SK-N-SH (cell line): ENCODE results near the gene PLSCR3. TPM values are rescaled to one million over a fixed set of nuclear protein-coding genes. Genes with fewer than 3 reads are reported as not detected.

Experiments
- CTCF ChIA-PET: fragments of 300-600, 350-600 bp; formaldehyde crosslinking; extraction: SDS; loops from one replicate; lab custom pipeline; 2021; lab: Yijun Ruan, JAX
- POLR2A ChIA-PET: fragments of 350-600 bp; sonication (Branson Sonifier 250); formaldehyde crosslinking; extraction: SDS; loops from one replicate; lab custom pipeline; 2020; ENCODE audit warnings: antibody characterized with exemption, inconsistent platforms; lab: Yijun Ruan, JAX
- DNase-seq: peaks from one replicate; pipeline ENCODE4 v3.0.0; 2012
- H2AFZ ChIP-seq: fragments of 200-600 bp; sonication (generic); 2 replicates; pipeline ENCODE4 v1.8.1; 2016; ENCODE audit warnings: antibody characterized with exemption, mild to moderate bottlenecking, low read depth
- H3F3A ChIP-seq: fragments of 200-600 bp; sonication (generic); replicated peaks from 2 replicates; pipeline ENCODE3; 2016; ENCODE audit warnings: antibody characterized with exemption, mild to moderate bottlenecking; ENCODE audit not compliant: insufficient read depth
- H3K27ac ChIP-seq, 2 experiments: fragments of 200-500 bp in 1 of 2; fragments of 200-600 bp in 1 of 2; sonication (Bioruptor generic) in 1 of 2; sonication (generic), shearing (Covaris generic) in 1 of 2; 2 replicates each; pipeline versions ENCODE4 v1.5.1 to v1.6.1; 2014 to 2016; ENCODE audit warnings: low read depth in 2 of 2, inconsistent platforms in 1 of 2, low read length in 1 of 2, mild to moderate bottlenecking in 1 of 2, mixed read lengths in 1 of 2
- H3K27me3 ChIP-seq: fragments of 200-600 bp; sonication (generic), shearing (Covaris generic); 2 replicates; pipeline ENCODE4 v1.6.1; 2016; ENCODE audit warnings: mixed run types; ENCODE audit not compliant: insufficient read depth
- H3K36me3 ChIP-seq, 2 experiments: fragments of 200-500 bp in 1 of 2; fragments of 200-600 bp in 1 of 2; sonication (Bioruptor generic) in 1 of 2; sonication (generic) in 1 of 2; replicated peaks in 1 of 2; 2 replicates each; pipeline versions ENCODE3 to v1.5.1; 2014 to 2016; ENCODE audit warnings: low read length in 1 of 2, mild to moderate bottlenecking in 1 of 2; ENCODE audit not compliant: insufficient read depth in 2 of 2, control insufficient read depth in 1 of 2
- H3K4me1 ChIP-seq, 2 experiments: fragments of 200-500 bp in 1 of 2; fragments of 200-600 bp in 1 of 2; sonication (Bioruptor generic) in 1 of 2; sonication (generic), shearing (Covaris generic) in 1 of 2; 2 replicates each; pipeline versions ENCODE4 v1.5.1 to v1.6.1; 2014 to 2016; ENCODE audit warnings: low read depth in 1 of 2, low read length in 1 of 2, mixed run types in 1 of 2; ENCODE audit not compliant: insufficient read depth in 2 of 2, control insufficient read depth in 1 of 2
- H3K4me2 ChIP-seq: fragments of 200-600 bp; sonication (generic), shearing (Covaris generic); 2 replicates; pipeline ENCODE4 v1.6.1; 2017; ENCODE audit warnings: mixed run types
- H3K4me3 ChIP-seq, 2 experiments: fragments of 200-500 bp in 1 of 2; fragments of 200-600 bp in 1 of 2; sonication (Bioruptor generic) in 1 of 2; sonication (generic), shearing (Covaris generic) in 1 of 2; 2 replicates each; pipeline versions ENCODE4 v1.5.1 to v1.8.1; 2014 to 2016; ENCODE audit warnings: low read depth in 2 of 2, inconsistent platforms in 1 of 2, low read length in 1 of 2, mild to moderate bottlenecking in 1 of 2, mixed read lengths in 1 of 2, moderate library complexity in 1 of 2
- H3K79me2 ChIP-seq: fragments of 200-600 bp; sonication (generic); 2 replicates; pipeline ENCODE4 v1.8.1; 2017; ENCODE audit warnings: mild to moderate bottlenecking; ENCODE audit not compliant: insufficient read depth
- H3K9ac ChIP-seq: fragments of 200-600 bp; sonication (generic); 2 replicates; pipeline ENCODE4 v1.6.1; 2017; ENCODE audit warnings: mixed run types
- H3K9me2 ChIP-seq: fragments of 200-600 bp; sonication (generic); 2 replicates; pipeline ENCODE4 v1.6.1; 2017; ENCODE audit warnings: mixed run types
- H3K9me3 ChIP-seq: fragments of 200-600 bp; sonication (generic); 2 replicates; pipeline ENCODE4 v1.6.1; 2017; ENCODE audit warnings: mixed run types, mild to moderate bottlenecking, moderate library complexity
- H4K20me1 ChIP-seq: fragments of 200-600 bp; sonication (generic); 2 replicates; pipeline ENCODE4 v1.6.1; 2017; ENCODE audit warnings: mild to moderate bottlenecking, mixed run types; ENCODE audit not compliant: insufficient read depth
- CHD2 ChIP-seq: fragments of 150-350 bp; IDR thresholded peaks from 2 replicates; pipeline ENCODE4 v1.6.1; 2018; ENCODE audit warnings: low read length; ENCODE audit not compliant: partially characterized antibody
- EP300 ChIP-seq, 2 experiments: IDR thresholded peaks; 2 replicates each; pipeline versions ENCODE4 v1.4.0 to v1.6.1; 2012; ENCODE audit warnings: borderline replicate concordance in 1 of 2, low read depth in 1 of 2, low read length in 1 of 2
- EZH2phosphoT487 ChIP-seq: fragments of 200-600 bp; sonication (generic); IDR thresholded peaks from 2 replicates; pipeline ENCODE4 v1.6.1; 2017; ENCODE audit warnings: low read depth, mixed run types, mild to moderate bottlenecking, antibody characterized with exemption, moderate library complexity, borderline replicate concordance
- GABPA ChIP-seq: IDR thresholded peaks from 2 replicates; pipeline ENCODE4 v1.4.0; 2012; ENCODE audit warnings: low read depth, mild to moderate bottlenecking
- GATA2 ChIP-seq: sonication (generic); formaldehyde crosslinking; IDR thresholded peaks from 2 replicates; pipeline ENCODE4 v1.5.0; 2020; ENCODE audit warnings: mild to moderate bottlenecking, missing genetic modification reagents
- MEF2A ChIP-seq: IDR thresholded peaks from 2 replicates; pipeline ENCODE4 v1.4.0; 2012; ENCODE audit warnings: low read depth, borderline replicate concordance
- MXI1 ChIP-seq: IDR thresholded peaks from 2 replicates; pipeline ENCODE4 v1.6.1; 2012; ENCODE audit warnings: mild to moderate bottlenecking, low read depth, low read length, improper control_type of control experiment
- NFIC ChIP-seq: IDR thresholded peaks from 2 replicates; pipeline ENCODE4 v1.4.0; 2012; ENCODE audit warnings: borderline replicate concordance
- POLR2AphosphoS5 ChIP-seq: IDR thresholded peaks from 2 replicates; pipeline ENCODE4 v1.6.1; 2012; ENCODE audit warnings: low read depth, low read length
- RXRA ChIP-seq: IDR thresholded peaks from 2 replicates; pipeline ENCODE4 v1.4.0; 2012; ENCODE audit warnings: low read depth, mild to moderate bottlenecking, borderline replicate concordance
- SIN3A ChIP-seq: IDR thresholded peaks from 2 replicates; pipeline ENCODE4 v1.6.1; 2012; ENCODE audit warnings: low read depth, mild to moderate bottlenecking, low read length, moderate library complexity, borderline replicate concordance
- SMC3 ChIP-seq: IDR thresholded peaks from 2 replicates; pipeline ENCODE4 v1.6.1; 2012; ENCODE audit warnings: low read depth, low read length, improper control_type of control experiment
- TEAD4 ChIP-seq: IDR thresholded peaks from 2 replicates; pipeline ENCODE4 v1.4.0; 2012; ENCODE audit warnings: mild to moderate bottlenecking, borderline replicate concordance; ENCODE audit not compliant: insufficient read depth
- YY1 ChIP-seq: IDR thresholded peaks from 2 replicates; pipeline ENCODE4 v1.4.0; 2012; ENCODE audit warnings: low read depth, mild to moderate bottlenecking
- WGBS: methylation state at CpG from one replicate; pipeline ENCODE4 v1.1.6; 2017; ENCODE audit warnings: low lambda C conversion rate; 5-methylcytosine and 5-hydroxymethylcytosine counted together
- polyA plus RNA-seq, 3 experiments: library from polyadenylated mRNA; depleted of rRNA; stranded (reverse); fragments of >200 nt; gene quantifications; 2 replicates each; pipeline ENCODE4 v1.2.3, GENCODE V29; 2012
- TF ChIP-seq, protein P1 (sequence below): fragments of 150-350 bp; IDR thresholded peaks from 2 replicates; pipeline ENCODE4 v1.6.1; 2016; ENCODE audit warnings: mild to moderate bottlenecking, low read depth, low read length
- TF ChIP-seq, protein P2 (sequence below): fragments of 200-600 bp; sonication (generic); IDR thresholded peaks from 2 replicates; pipeline ENCODE4 v1.6.1; 2017; ENCODE audit warnings: antibody characterized with exemption, mild to moderate bottlenecking, moderate library complexity
- TF ChIP-seq, protein P3 (sequence below): fragments of 150-350 bp; IDR thresholded peaks from 2 replicates; pipeline ENCODE4 v1.6.1; 2017; ENCODE audit warnings: antibody characterized with exemption, low read length, low read depth, borderline replicate concordance
- TF ChIP-seq, protein P4 (sequence below): IDR thresholded peaks from 2 replicates; pipeline ENCODE4 v1.4.0; 2012; ENCODE audit warnings: low read depth, borderline replicate concordance

PLSCR3 gene
- polyA plus RNA-seq, 1 of the 3 experiments (the other 2 are of a cell fraction) = 95.0 TPM

DNA sequence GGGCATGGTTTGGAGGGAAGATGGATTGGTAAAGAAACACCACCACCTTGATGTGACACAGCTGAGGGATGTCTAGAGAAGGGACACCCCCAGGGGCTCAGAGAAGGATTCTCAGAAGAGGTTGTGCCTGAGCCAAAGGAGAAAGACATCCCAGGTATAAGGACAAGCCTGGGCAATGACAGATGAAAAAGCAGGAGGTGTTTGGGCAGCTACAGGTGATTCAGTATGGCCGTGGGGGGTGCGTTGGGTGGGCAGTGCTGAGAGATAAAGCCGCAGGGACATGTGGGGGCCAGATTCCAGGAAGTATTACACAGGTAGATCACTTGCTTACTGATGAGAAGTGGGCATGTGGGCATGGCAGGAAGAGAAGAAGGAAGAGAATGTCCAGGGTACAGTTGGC is 32.4 kb downstream of the PLSCR3 start:
- Histone ChIP-seq H3K27ac (no peak overlapping the region), H3F3A (no peaks in the 10 kb centered on the region), H3K9me2 (no peaks in the 10 kb centered on the region), H3K79me2 (no peaks in the 10 kb centered on the region), H3K9ac (no peak overlapping the region), H4K20me1 (no peaks in the 10 kb centered on the region), H3K4me1 (no peaks in the 10 kb centered on the region), H3K36me3 (no peaks in the 10 kb centered on the region), H2AFZ (no peak overlapping the region), H3K4me3 (no peak overlapping the region), H3K9me3 (no peaks in the 10 kb centered on the region), H3K27me3 (no peaks in the 10 kb centered on the region), H3K4me2 (no peak overlapping the region)
- TF ChIP-seq MEF2A (no peak), NFIC (no peak), RXRA (no peak), MXI1 (no peak), CHD2 (no peak), YY1 (no peak), SMC3 (no peak), SIN3A (no peak), TEAD4 (no peak), GABPA (no peak), POLR2AphosphoS5 (no peak), EP300 (IDR thresholded peaks at IDR 0.05; ENCODE audit: borderline replicate concordance in 1 of 2, low read depth in 1 of 2, low read length in 1 of 2) (no peak), EZH2phosphoT487 (no peak), GATA2 (CRISPR knock-in tag) (no peak)
- TF ChIP-seq, protein P1, sequence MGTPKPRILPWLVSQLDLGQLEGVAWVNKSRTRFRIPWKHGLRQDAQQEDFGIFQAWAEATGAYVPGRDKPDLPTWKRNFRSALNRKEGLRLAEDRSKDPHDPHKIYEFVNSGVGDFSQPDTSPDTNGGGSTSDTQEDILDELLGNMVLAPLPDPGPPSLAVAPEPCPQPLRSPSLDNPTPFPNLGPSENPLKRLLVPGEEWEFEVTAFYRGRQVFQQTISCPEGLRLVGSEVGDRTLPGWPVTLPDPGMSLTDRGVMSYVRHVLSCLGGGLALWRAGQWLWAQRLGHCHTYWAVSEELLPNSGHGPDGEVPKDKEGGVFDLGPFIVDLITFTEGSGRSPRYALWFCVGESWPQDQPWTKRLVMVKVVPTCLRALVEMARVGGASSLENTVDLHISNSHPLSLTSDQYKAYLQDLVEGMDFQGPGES = no peak
- TF ChIP-seq, protein P2, sequence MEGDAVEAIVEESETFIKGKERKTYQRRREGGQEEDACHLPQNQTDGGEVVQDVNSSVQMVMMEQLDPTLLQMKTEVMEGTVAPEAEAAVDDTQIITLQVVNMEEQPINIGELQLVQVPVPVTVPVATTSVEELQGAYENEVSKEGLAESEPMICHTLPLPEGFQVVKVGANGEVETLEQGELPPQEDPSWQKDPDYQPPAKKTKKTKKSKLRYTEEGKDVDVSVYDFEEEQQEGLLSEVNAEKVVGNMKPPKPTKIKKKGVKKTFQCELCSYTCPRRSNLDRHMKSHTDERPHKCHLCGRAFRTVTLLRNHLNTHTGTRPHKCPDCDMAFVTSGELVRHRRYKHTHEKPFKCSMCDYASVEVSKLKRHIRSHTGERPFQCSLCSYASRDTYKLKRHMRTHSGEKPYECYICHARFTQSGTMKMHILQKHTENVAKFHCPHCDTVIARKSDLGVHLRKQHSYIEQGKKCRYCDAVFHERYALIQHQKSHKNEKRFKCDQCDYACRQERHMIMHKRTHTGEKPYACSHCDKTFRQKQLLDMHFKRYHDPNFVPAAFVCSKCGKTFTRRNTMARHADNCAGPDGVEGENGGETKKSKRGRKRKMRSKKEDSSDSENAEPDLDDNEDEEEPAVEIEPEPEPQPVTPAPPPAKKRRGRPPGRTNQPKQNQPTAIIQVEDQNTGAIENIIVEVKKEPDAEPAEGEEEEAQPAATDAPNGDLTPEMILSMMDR = no peak
- TF ChIP-seq, protein P3, sequence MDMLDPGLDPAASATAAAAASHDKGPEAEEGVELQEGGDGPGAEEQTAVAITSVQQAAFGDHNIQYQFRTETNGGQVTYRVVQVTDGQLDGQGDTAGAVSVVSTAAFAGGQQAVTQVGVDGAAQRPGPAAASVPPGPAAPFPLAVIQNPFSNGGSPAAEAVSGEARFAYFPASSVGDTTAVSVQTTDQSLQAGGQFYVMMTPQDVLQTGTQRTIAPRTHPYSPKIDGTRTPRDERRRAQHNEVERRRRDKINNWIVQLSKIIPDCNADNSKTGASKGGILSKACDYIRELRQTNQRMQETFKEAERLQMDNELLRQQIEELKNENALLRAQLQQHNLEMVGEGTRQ = no peak
- TF ChIP-seq, protein P4, sequence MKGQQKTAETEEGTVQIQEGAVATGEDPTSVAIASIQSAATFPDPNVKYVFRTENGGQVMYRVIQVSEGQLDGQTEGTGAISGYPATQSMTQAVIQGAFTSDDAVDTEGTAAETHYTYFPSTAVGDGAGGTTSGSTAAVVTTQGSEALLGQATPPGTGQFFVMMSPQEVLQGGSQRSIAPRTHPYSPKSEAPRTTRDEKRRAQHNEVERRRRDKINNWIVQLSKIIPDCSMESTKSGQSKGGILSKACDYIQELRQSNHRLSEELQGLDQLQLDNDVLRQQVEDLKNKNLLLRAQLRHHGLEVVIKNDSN = no peak
- DNase-seq = no peak
- WGBS = 35% methylated on average over 3 of the region's 3 CpGs
- ChIA-PET CTCF (interaction anchor here (0.6 to 2.6 kb wide), 5 partner anchors 9 to 199 kb away, joined by 3 to 13 read pairs (median 9); partner anchors contain the start of genes KCTD11 and TMEM256), POLR2A (no interaction called here)
